OCI-LY1 (cell line): ENCODE measurements around the gene NDUFS8.

Source experiments
- H2AFZ ChIP-seq: fragments of 200-600 bp; sonication (generic), shearing (Covaris generic); 2 replicates; pipeline ENCODE4 v1.6.0; 2014; ENCODE audit warnings: antibody characterized with exemption, mild to moderate bottlenecking, low read length
- H3F3A ChIP-seq: fragments of 200-600 bp; sonication (generic), shearing (Covaris generic); 2 replicates; pipeline ENCODE4 v1.6.0; 2014; ENCODE audit warnings: mild to moderate bottlenecking, antibody characterized with exemption, low read length, moderate library complexity; ENCODE audit not compliant: insufficient read depth
- H3K27ac ChIP-seq: fragments of 200-600 bp; sonication (generic); 2 replicates; pipeline ENCODE4 v1.5.1; 2014; ENCODE audit warnings: low read length, mixed run types, mild to moderate bottlenecking, low read depth; ENCODE audit not compliant: poor library complexity, severe bottlenecking
- H3K27me3 ChIP-seq: fragments of 200-600 bp; sonication (generic); 2 replicates; pipeline ENCODE4 v1.6.0; 2014; ENCODE audit warnings: antibody characterized with exemption, mild to moderate bottlenecking, low read length, moderate library complexity; ENCODE audit not compliant: insufficient read depth
- H3K36me3 ChIP-seq: fragments of 200-600 bp; sonication (generic); 2 replicates; pipeline ENCODE4 v1.6.1; 2014; ENCODE audit warnings: mild to moderate bottlenecking, antibody characterized with exemption, low read length, moderate library complexity, mixed read lengths; ENCODE audit not compliant: insufficient read depth
- H3K4me1 ChIP-seq: fragments of 200-600 bp; sonication (generic); 2 replicates; pipeline ENCODE4 v1.5.1; 2014; ENCODE audit warnings: mild to moderate bottlenecking, low read length, moderate library complexity; ENCODE audit not compliant: insufficient read depth, severe bottlenecking
- H3K4me2 ChIP-seq: fragments of 200-600 bp; sonication (generic), shearing (Covaris generic); 2 replicates; pipeline ENCODE4 v1.6.1; 2014; ENCODE audit warnings: low read length
- H3K4me3 ChIP-seq: fragments of 200-600 bp; sonication (generic); 2 replicates; pipeline ENCODE4 v1.5.1; 2014; ENCODE audit warnings: low read length, low read depth, mild to moderate bottlenecking, mixed read lengths; ENCODE audit not compliant: poor library complexity, severe bottlenecking
- H3K79me2 ChIP-seq: fragments of 200-600 bp; shearing (Covaris generic); 2 replicates; pipeline ENCODE4 v1.6.1; 2016; ENCODE audit warnings: mixed run types, low read length, mixed read lengths; ENCODE audit not compliant: insufficient read depth
- H3K9ac ChIP-seq: fragments of 200-600 bp; sonication (generic), shearing (Covaris generic); 2 replicates; pipeline ENCODE4 v1.6.1; 2014; ENCODE audit warnings: mild to moderate bottlenecking, low read length, mixed read lengths
- H3K9me2 ChIP-seq: fragments of 200-600 bp; sonication (generic), shearing (Covaris generic); 2 replicates; pipeline ENCODE4 v1.6.1; 2014; ENCODE audit warnings: low read depth, mild to moderate bottlenecking, low read length, mixed read lengths
- H3K9me3 ChIP-seq: fragments of 200-600 bp; shearing (Covaris generic); 2 replicates; pipeline ENCODE4 v1.6.1; 2014; ENCODE audit warnings: low read length, mixed read lengths
- H4K20me1 ChIP-seq: fragments of 200-600 bp; sonication (generic), shearing (Covaris generic); 2 replicates; pipeline ENCODE4 v1.6.0; 2016; ENCODE audit warnings: mild to moderate bottlenecking, low read length; ENCODE audit not compliant: insufficient read depth
- CTCF ChIP-seq: fragments of 200-600 bp; sonication (generic), shearing (Covaris generic); IDR thresholded peaks from 2 replicates; pipeline ENCODE4 v1.5.1; 2017; ENCODE audit warnings: mild to moderate bottlenecking, antibody characterized with exemption, low read length, moderate library complexity, mixed read lengths
- EZH2 ChIP-seq: fragments of 200-600 bp; sonication (generic), shearing (Covaris generic); IDR thresholded peaks from 2 replicates; pipeline ENCODE4 v1.8.0; 2017; ENCODE audit warnings: borderline replicate concordance, mixed run types, mild to moderate bottlenecking, antibody characterized with exemption, low read length, moderate library complexity, mixed read lengths

NDUFS8 gene

GRCh38 chr11:68044145-68044813, 13.8 kb downstream of the NDUFS8 start:
- Histone ChIP-seq H3K36me3 (peaks cover 53% of the 10 kb centered on the region), H3F3A (no peaks in the 10 kb centered on the region), H3K79me2 (no peaks in the 10 kb centered on the region), H3K4me3 (no peak overlapping the region), H3K9me3 (no peaks in the 10 kb centered on the region), H3K9me2 (no peaks in the 10 kb centered on the region), H3K4me1 (peaks cover 38% of the 10 kb centered on the region), H3K4me2 (no peak overlapping the region), H3K27me3 (no peaks in the 10 kb centered on the region), H3K27ac (no peak overlapping the region), H2AFZ (no peak overlapping the region), H3K9ac (no peak overlapping the region), H4K20me1 (no peaks in the 10 kb centered on the region)
- TF ChIP-seq EZH2 (no peak), CTCF (no peak)

- H3K9me3 ChIP-seq: no peaks in the 10 kb centered on the region
- peaks cover 35% of the 10 kb centered on the region for H3K4me1 ChIP-seq
- no peak overlapping the region for H3K27ac ChIP-seq
- no peaks in the 10 kb centered on the region for H3K79me2 ChIP-seq
- TF ChIP-seq EZH2: no peak
- no peak for TF ChIP-seq CTCF
- H3K9ac ChIP-seq: no peak overlapping the region
- H3K27me3 ChIP-seq: no peaks in the 10 kb centered on the region
- H3K4me3 ChIP-seq: no peak overlapping the region
- peaks cover 59% of the 10 kb centered on the region for H3K36me3 ChIP-seq
- H3K9me2 ChIP-seq: no peaks in the 10 kb centered on the region
- H4K20me1 ChIP-seq: no peaks in the 10 kb centered on the region
- H2AFZ ChIP-seq: no peak overlapping the region
- no peak overlapping the region for H3K4me2 ChIP-seq
- no peaks in the 10 kb centered on the region for H3F3A ChIP-seq
These were observed 14.4 kb downstream of the NDUFS8 start for GRCh38 chr11:68044898-68045351.

- H3K27me3 ChIP-seq: no peaks in the 10 kb centered on the region
- H4K20me1 ChIP-seq: no peaks in the 10 kb centered on the region
- no peaks in the 10 kb centered on the region for H3K9me3 ChIP-seq
- peaks cover 79% of the 10 kb centered on the region for H3K36me3 ChIP-seq
- TF ChIP-seq EZH2 (no peak), CTCF (no peak)
- H3K4me2 ChIP-seq: no peak overlapping the region
- H2AFZ ChIP-seq: no peak overlapping the region
- H3K4me1 ChIP-seq: peaks cover 13% of the 10 kb centered on the region
- H3F3A ChIP-seq: no peaks in the 10 kb centered on the region
- no peaks in the 10 kb centered on the region for H3K9me2 ChIP-seq
- H3K79me2 ChIP-seq: no peaks in the 10 kb centered on the region
- no peak overlapping the region for H3K27ac ChIP-seq
- no peak overlapping the region for H3K4me3 ChIP-seq
- no peak overlapping the region for H3K9ac ChIP-seq
These were observed 17.2 kb downstream of the NDUFS8 start for GRCh38 chr11:68047437-68048290.
